Subcutaneous abdominal adipose tissue (tissue), 5 donors: ENCODE measurements around the gene GRK2.

Source experiments
- H3K27ac ChIP-seq: one replicate; pipeline ENCODE4 v1.7.0; 2013; ENCODE audit warnings: low read depth, mild to moderate bottlenecking, inconsistent platforms, low read length, moderate library complexity
- H3K27me3 ChIP-seq, 5 donors: one replicate each; pipeline ENCODE4 v1.7.0; 2013; ENCODE audit warnings: low read length in 5 of 5, inconsistent platforms in 1 of 5; ENCODE audit not compliant: control insufficient read depth in 5 of 5, insufficient read depth in 4 of 5
- H3K36me3 ChIP-seq, 5 donors: one replicate each; pipeline ENCODE4 v1.7.0; 2013; ENCODE audit warnings: low read length in 5 of 5; ENCODE audit not compliant: control insufficient read depth in 5 of 5, insufficient read depth in 5 of 5
- H3K4me1 ChIP-seq, 5 donors: one replicate each; pipeline ENCODE4 v1.7.0; 2013; ENCODE audit warnings: low read length in 5 of 5, mild to moderate bottlenecking in 3 of 5, moderate library complexity in 1 of 5; ENCODE audit not compliant: control insufficient read depth in 5 of 5, insufficient read depth in 5 of 5
- H3K4me3 ChIP-seq, 5 donors: one replicate each; pipeline ENCODE4 v1.7.0; 2013; ENCODE audit warnings: low read length in 5 of 5, low read depth in 1 of 5
- H3K9ac ChIP-seq, 5 donors: one replicate each; pipeline ENCODE4 v1.7.0; 2013; ENCODE audit warnings: low read length in 5 of 5, mild to moderate bottlenecking in 4 of 5, moderate library complexity in 3 of 5
- H3K9me3 ChIP-seq, 5 donors: one replicate each; pipeline ENCODE4 v1.7.0; 2013; ENCODE audit warnings: low read length in 5 of 5; ENCODE audit not compliant: control insufficient read depth in 5 of 5
- donor health status: healthy.
- donor health status: healthy.
- donor health status: healthy.
- donor health status: healthy.
- donor health status: healthy.

The GRK2 gene

DNA sequence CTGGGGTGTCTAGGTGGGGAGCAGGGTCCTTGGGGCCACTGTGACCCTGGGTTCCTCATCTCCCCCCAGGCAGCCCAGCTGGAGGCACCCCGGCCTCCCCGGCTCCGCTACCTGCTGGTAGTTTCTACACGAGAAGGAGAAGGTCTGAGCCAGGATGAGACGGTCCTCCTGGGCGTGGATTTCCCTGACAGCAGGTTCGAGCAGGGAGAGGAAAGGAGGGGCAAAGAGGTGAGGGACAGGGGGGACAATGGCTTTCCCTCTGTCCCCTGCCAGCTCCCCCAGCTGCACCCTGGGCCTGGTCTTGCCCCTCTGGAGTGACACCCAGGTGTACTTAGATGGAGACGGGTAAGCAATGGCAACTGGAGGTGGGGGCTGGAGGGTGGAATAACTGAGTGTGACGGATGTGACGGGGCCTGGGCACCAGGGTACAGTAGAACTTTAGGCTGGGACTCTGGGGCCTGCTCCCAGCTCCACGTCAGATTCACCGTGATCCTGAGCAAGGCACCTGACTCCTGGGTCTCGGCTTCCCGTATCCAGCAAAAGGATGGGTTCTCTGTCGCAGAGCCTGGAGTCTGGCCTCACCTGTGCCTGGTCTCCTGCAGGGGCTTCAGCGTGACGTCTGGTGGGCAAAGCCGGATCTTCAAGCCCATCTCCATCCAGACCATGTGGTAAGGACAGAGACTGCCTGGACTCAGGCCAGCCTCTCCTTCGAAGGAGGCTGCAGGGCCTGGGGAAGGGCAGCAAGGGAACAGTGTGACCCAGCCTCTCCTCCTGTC lies 40.7 kb downstream of the GRK2 start:
- no peaks in the 10 kb centered on the region for H3K27me3 ChIP-seq
- no peak overlapping the region for H3K9ac ChIP-seq
- H3K9me3 ChIP-seq = no peaks in the 10 kb centered on the region
- H3K4me1 ChIP-seq = peaks cover 2 to 30% (median 24%) of the 10 kb centered on the region in 5 donors
- no peak overlapping the region for H3K4me3 ChIP-seq
- H3K36me3 ChIP-seq = peaks cover 0 to 55% (median 45%) of the 10 kb centered on the region in 5 donors
- H3K27ac ChIP-seq = no peak overlapping the region

DNA sequence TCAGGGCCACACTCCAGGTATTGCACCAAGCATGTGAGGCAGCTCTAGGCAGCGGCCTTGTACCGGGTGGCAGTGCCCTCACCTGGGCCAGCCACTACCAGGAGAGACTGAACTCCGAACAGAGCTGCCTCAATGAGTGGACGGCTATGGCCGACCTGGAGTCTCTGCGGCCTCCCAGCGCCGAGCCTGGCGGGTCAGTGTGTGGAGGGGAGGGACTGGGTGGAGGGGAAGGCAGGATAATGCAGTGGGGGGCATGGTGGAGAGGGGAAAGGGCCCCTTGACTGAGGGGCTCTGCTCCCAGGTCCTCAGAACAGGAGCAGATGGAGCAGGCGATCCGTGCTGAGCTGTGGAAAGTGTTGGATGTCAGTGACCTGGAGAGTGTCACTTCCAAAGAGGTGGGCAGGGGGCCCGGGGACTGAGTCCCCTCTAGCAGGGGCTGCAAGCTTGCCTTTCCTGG lies 41.3 kb downstream of the GRK2 start:
- Histone ChIP-seq H3K27ac (no peak overlapping the region), H3K9me3 (no peaks in the 10 kb centered on the region), H3K36me3 (peaks cover 0 to 55% (median 46%) of the 10 kb centered on the region in 5 donors), H3K4me3 (no peak overlapping the region), H3K27me3 (no peaks in the 10 kb centered on the region), H3K9ac (no peak overlapping the region), H3K4me1 (peaks cover under 1 to 24% (median 18%) of the 10 kb centered on the region in 5 donors)

DNA sequence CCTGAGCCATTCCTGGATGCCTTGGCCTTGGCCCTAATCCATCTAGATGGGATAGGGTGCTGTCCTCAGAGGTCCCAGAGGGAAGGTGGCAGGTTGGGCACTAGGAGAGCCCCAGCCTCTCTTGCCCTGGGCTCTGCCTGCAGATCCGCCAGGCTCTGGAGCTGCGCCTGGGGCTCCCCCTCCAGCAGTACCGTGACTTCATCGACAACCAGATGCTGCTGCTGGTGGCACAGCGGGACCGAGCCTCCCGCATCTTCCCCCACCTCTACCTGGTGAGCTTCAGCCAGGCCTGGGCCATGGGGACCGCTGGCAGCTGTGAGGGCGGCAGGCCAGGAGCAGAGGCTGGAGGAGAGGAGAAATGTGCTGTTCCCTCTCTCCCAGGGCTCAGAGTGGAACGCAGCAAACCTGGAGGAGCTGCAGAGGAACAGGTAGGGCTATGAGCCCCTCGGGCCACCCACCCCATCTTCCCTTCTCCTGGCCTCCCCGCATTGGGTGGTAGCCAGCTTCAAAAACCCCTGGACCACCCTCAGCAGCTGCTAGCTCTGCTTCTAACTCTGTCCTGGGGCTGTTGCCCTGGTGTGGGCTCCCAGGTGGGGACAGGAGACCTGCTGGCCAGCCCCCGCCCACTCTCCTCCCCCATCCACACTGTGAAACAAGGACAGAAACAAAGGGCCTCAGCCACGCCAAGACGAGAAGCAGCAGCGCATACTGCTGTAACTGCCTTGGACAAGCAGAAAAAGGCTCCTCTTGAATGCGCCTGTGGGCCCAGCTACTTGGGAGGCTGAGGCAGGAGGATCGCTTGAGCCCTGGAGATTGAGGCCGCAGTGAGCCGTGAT lies 42.0 kb downstream of the GRK2 start:
- peaks cover 0 to 17% (median 12%) of the 10 kb centered on the region in 5 donors for H3K4me1 ChIP-seq
- peaks cover 0 to 55% (median 46%) of the 10 kb centered on the region in 5 donors for H3K36me3 ChIP-seq
- H3K4me3 ChIP-seq = no peak overlapping the region
- no peak overlapping the region for H3K27ac ChIP-seq
- no peak overlapping the region for H3K9ac ChIP-seq
- H3K9me3 ChIP-seq = no peaks in the 10 kb centered on the region
- no peaks in the 10 kb centered on the region for H3K27me3 ChIP-seq

DNA sequence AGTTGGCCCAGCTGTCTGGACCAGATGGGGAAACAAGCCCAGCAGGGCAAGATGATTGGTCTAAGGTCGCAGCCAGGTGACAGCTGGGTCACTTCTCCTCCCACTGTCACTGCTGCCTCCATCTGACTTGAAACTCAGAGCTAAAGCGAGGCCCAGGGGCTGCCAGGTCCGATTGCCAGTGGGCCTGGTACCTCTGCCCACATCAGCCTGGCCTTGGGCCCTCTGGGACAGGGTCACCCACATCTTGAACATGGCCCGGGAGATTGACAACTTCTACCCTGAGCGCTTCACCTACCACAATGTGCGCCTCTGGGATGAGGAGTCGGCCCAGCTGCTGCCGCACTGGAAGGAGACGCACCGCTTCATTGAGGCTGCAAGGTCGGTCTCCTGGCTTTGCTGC lies 42.9 kb downstream of the GRK2 start:
- Histone ChIP-seq H3K4me3 (no peak overlapping the region), H3K27me3 (no peaks in the 10 kb centered on the region), H3K27ac (no peak overlapping the region), H3K4me1 (peaks cover 0 to 8% (median 8%) of the 10 kb centered on the region in 5 donors), H3K9me3 (no peaks in the 10 kb centered on the region), H3K36me3 (peaks cover 0 to 55% (median 46%) of the 10 kb centered on the region in 5 donors), H3K9ac (no peak overlapping the region)

DNA sequence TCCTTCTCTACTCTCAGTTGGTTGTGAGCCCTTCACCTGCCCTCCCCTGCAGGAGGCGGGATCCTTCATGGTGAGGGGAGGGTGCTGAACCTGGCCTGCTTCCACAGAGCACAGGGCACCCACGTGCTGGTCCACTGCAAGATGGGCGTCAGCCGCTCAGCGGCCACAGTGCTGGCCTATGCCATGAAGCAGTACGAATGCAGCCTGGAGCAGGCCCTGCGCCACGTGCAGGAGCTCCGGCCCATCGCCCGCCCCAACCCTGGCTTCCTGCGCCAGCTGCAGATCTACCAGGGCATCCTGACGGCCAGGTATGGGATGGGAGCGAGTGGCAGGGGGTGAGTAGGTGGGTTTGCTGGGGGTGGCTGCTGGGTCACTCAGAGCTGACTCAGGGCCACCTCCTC lies 43.4 kb downstream of the GRK2 start:
- Histone ChIP-seq H3K9me3 (no peaks in the 10 kb centered on the region), H3K27ac (no peak overlapping the region), H3K9ac (no peak overlapping the region), H3K36me3 (peaks cover 0 to 55% (median 46%) of the 10 kb centered on the region in 5 donors), H3K4me1 (peaks cover 0 to 3% (median 3%) of the 10 kb centered on the region in 5 donors), H3K27me3 (no peaks in the 10 kb centered on the region), H3K4me3 (no peak overlapping the region)

DNA sequence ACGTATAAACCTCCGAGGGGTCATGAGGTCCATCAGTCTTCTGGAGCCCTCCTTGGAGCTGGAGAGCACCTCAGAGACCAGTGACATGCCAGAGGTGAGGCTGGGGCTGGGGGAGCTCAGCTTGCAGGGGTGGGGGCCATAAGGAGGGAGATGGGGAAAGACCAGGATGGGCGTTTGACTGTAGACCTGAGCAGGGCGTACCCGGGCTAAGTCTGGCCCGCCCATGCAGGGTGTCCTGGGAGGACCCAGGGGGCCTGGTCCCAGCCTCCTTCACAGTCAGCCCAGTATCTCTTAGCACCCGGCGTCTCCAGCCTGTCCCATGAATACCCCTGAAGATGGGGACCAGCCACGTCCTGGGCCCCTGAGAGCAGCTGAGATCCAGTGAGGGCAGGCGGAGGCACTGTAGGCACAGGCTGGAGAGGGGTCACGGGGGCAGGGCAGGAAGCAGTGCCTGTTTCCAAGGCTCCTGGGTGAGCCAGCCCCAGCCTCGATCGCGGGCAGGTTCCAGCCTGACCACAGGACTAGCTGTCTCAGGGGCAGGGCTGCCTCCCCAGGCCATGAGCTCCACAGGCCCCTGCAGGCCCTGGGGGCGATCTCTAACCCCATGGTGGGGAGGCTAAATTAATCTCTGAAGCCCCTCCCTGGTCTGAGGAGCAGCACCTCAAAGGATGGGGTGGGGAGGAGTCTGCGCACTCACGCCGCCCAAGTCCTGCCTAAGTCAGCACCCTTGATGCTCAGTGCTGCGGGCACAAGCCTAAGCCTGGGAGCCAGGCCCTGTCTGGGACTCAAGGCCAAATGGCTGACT lies 44.2 kb downstream of the GRK2 start:
- Histone ChIP-seq H3K9ac (no peak overlapping the region), H3K4me3 (no peak overlapping the region), H3K36me3 (peaks cover 0 to 55% (median 46%) of the 10 kb centered on the region in 5 donors), H3K4me1 (no peaks in the 10 kb centered on the region), H3K27ac (no peak overlapping the region), H3K27me3 (no peaks in the 10 kb centered on the region), H3K9me3 (no peaks in the 10 kb centered on the region)

DNA sequence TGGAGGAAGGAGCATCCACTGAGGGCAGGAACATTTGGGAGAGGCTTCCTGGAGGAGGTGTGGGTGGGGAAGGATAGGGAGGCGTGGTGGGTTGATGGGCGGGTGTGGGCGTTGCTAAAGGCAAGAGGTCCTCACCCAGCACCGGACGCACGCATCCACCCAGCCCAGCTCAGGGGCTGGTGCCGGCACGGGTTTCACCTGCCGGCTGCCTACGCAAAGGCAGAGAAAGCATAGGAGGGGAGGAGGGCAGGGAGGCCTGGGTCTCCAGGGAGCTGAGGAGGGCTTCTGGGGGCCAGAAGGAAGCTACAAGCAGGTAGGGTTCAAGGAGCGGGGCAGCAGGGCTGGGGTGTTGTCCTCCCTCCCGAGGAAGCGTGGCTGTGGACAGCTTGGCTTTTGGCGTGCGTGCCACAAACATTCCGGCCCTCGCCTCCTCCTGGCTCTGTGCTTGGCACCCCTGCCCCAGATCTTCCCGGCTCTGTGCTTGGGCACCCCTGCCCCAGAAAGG lies 44.8 kb downstream of the GRK2 start:
- Histone ChIP-seq H3K36me3 (peaks cover 0 to 55% (median 46%) of the 10 kb centered on the region in 5 donors), H3K27me3 (no peaks in the 10 kb centered on the region), H3K4me3 (no peak overlapping the region), H3K9me3 (no peaks in the 10 kb centered on the region), H3K4me1 (no peaks in the 10 kb centered on the region), H3K27ac (no peak overlapping the region), H3K9ac (no peak overlapping the region)

DNA sequence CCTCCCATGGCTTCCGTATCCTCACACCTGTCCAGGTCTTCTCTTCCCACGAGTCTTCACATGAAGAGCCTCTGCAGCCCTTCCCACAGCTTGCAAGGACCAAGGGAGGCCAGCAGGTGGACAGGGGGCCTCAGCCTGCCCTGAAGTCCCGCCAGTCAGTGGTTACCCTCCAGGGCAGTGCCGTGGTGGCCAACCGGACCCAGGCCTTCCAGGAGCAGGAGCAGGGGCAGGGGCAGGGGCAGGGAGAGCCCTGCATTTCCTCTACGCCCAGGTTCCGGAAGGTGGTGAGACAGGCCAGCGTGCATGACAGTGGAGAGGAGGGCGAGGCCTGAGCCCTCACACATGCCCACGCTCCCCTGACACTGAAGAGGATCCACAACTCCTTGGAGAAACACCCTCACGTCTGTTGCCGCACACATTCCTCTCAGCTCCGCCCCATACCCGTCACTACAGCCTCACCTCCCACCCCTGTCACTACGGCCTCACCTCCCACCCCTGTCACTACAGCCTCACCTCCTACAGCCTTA lies 45.3 kb downstream of the GRK2 start:
- Histone ChIP-seq H3K4me3 (no peak overlapping the region), H3K4me1 (no peaks in the 10 kb centered on the region), H3K36me3 (peaks cover 0 to 54% (median 46%) of the 10 kb centered on the region in 5 donors), H3K9ac (no peak overlapping the region), H3K27me3 (no peaks in the 10 kb centered on the region), H3K27ac (no peak overlapping the region), H3K9me3 (no peaks in the 10 kb centered on the region)

DNA sequence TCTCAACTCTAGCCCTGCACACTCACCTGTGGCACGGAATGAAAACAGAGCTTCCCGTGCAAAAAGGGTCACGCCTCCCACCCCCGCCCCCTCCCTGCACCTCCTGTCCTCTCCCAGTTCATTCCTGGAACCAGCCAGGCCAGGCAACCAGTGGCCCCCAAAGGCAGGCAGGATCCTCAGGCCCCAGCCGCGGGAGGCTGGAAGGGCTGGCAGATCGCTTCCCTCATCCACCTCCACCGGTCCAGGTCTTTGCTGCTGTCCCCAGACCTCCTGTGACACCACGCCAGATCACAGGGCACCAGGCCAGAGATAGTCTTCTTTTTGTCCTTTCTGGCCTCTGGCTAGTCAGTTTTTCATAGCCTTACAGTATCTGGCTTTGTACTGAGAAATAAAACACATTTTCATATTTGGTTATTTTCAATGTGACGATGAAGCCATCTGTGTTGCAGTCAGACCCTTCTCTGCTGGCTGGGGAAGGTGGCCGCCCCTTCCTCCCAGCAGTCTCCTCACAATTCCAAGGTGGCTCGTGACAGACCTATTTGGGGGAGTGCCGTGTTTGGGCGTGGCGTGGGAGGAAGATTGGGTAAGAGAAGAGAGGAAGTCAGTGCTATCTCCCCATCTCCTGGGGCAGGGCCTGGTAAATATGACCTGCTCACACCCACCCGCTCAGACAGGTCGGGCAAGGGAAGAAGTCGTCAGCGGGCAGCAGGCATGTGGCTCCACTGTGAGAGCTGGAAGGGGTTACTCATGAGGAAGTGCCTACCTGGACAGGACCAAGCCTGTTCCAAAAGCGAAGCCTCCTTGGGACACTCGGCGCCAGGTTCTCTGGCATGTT lies 46.1 kb downstream of the GRK2 start:
- H3K36me3 ChIP-seq = peaks cover 0 to 46% (median 40%) of the 10 kb centered on the region in 5 donors
- H3K27ac ChIP-seq = no peak overlapping the region
- peaks cover 0 to under 1% (median 0%) of the 10 kb centered on the region in 5 donors for H3K27me3 ChIP-seq
- peaks cover 0 to 7% (median 5%) of the 10 kb centered on the region in 5 donors for H3K4me1 ChIP-seq
- H3K9me3 ChIP-seq = no peaks in the 10 kb centered on the region
- no peak overlapping the region for H3K9ac ChIP-seq
- no peak overlapping the region for H3K4me3 ChIP-seq
